NCI-H748 (cell line): ENCODE results near the gene TNIP1.

Source experiments
- DNase-seq: peaks from one replicate; lab custom pipeline; 2025; ENCODE audit not compliant: unreplicated experiment; lab: John Stamatoyannopoulos, UW

Gene TNIP1

DNA sequence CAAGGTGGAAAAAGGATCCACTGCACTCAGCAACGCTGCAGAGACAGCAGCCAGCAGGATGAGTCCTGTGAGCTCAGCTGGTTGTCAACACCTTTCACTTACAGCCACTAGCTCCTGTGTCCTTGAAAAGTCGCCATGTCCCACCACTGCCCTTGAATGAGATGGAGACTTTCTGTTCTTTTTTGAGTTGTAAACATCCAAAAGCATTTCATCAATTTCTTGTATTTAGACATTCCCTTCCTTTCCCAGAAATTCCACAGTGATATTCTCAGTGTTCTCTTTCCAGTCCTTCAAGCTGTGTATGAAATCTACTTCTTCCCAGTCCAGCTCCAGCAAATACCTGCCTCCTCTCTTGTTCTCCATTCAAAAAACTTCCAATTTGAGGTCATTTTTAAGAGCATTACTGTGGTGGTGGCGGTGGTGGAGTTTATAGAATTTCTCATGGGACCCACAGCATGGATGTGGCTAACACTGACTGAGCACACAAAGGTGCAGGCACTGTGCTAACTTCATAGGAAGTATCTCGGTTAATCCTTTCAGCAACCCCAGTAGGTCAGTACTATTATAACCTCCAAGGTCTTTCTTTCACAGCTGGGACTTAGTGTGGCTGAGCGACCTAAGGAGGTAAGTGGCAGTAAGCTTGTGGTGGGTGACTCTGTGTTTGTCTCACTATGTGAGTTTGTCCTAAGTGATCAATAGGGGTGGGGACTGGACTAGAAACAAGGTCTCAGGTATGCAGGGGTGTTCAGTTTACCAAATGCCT lies 75.5 kb downstream of the TNIP1 start:
- peak; percentile 2 for DNase-seq

DNA sequence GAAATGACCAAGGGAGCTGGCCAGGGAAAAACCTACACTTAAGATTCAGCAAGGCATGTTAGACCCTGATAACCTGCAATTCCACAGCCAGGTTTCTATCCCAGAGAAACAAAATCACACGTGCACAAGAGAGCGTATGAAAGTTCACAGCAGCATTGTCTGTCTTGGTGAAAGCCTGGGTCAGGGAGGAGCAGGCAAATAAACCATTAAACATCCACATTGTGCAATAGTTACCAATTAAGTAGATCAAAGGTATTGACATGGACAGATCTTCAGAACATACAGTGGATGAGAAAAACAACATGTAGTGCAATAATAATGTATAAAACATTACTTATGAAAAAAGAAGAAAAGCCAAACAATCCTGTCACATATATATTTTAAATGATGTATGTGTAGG lies 76.3 kb downstream of the TNIP1 start:
- no peak for DNase-seq

DNA sequence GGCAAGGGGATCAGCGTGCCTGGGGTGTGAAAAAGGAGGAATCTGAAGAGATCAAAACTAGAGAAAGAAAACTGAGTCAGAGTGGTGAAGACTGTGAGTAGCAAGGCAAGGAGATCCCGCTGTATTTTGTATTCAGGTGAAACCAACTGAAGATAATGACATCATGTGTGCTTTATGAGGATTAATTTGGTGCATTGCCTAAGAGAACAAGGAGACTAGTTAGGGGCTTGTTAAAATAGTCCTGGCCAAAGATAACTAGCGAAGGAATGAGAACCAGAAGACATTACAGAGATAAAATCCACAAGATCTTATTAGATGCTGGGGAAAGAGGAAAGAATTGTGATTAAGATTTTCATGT lies 77.4 kb downstream of the TNIP1 start:
- no peak for DNase-seq

DNA sequence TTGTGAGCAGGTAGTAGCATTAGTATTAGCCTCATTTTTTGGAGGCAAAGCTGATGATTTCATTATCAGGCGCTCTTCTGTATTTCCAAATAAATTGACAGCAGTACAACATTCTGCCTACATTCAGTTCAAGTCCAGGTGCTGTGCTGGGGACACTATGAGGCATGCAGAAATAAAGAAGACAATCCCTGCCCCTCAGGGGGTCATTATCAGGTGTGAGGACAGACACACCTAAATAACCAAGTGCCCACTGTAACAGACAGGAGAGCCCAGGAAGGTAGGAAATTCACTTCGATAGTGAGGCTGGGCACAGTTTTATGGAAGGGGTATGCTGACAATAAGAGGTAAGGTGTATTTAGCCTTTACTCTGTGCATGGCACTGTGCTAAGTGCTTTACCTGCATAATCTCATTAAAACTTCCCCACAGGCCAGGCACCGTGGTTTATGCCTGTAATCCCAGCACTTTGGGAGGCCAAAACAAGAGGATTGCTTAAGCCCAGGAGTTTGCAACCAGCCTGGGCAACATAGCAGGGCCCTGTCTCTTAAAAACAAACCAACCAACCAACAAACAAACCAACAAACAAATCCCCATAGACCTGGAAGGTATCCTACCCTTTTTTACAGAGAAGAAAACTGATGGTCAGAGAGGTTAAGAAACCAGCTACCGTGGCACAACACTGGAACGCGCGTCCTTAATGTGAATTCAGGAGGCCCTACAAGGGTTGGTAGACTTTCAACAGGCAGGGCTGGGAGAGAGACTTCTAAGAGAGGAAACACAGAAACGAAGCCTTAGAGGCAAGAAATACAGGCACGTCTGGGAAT lies 77.9 kb downstream of the TNIP1 start:
- DNase-seq, result no peak

DNA sequence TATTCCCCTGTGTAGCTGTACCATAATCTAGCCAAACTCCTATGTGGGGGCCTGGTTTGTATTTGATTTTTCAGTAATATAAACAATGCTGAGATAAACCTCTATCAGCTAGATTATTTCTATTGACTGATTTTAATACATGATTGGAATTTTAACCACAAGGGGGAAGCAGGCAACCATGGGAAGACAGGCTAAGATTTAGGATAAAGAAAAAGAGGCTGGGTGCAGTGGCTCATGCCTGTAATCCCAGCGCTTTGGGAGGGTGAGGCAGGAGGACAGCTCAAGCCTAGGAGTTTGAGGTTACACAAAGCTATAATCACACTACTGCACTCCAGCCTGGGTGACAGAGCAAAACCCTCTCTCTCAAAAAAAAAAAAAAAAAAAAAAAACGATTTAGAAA lies 78.6 kb downstream of the TNIP1 start:
- DNase-seq, result peak; percentile 18

DNA sequence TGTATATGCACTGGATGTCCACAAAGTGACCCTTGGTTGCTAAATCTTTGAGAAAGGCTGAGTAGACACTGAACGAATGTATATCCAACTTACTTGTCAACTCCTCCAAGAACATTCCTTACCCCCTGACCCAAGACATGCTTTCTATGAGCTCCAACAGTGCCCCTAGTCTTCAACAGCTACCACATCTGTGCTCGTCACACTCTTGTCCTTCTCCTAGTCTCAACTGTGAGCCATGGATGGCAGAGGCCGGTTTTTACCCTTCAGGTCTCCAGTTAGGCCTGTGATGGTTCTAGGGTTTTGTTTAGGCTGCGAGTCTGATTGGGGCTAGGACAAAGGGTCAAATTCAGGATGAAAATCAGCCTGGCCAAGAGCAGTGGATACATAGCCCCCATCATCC lies 79.4 kb downstream of the TNIP1 start:
- DNase-seq, result no peak

DNA sequence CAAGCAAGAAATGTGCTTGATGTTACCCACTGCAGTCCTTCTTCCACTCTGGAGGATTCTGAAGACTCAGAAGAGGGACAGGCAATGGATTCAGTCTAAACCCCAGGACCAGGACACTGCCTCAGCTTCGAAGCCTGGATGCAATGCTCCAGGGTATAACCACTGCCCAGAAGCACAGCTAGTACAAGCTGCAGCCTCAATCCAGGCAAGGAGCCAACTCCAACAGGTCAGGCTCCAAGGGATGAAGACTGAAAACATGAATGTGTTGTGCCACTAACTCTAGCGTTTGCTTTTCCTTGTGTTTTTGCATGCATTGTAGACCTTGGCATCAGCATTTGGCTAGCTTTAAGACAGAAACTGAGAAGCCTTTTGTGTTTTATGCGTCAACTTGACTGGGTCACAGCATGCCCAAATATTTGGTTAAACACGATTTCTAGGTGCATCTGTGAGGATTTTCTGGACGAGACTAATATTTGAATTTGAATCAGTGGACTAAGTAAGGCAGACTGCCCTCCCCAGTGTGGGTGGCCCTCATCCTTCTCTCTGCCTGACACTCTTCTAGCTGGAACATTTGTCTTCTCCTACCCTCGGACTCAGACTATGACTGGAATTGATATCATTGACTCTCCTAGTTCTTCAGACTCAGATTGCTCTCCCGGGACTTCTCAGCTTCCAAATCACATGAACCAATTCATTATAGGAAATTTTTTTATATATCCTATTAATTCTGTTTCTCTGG lies 81.0 kb downstream of the TNIP1 start:
- no peak for DNase-seq

DNA sequence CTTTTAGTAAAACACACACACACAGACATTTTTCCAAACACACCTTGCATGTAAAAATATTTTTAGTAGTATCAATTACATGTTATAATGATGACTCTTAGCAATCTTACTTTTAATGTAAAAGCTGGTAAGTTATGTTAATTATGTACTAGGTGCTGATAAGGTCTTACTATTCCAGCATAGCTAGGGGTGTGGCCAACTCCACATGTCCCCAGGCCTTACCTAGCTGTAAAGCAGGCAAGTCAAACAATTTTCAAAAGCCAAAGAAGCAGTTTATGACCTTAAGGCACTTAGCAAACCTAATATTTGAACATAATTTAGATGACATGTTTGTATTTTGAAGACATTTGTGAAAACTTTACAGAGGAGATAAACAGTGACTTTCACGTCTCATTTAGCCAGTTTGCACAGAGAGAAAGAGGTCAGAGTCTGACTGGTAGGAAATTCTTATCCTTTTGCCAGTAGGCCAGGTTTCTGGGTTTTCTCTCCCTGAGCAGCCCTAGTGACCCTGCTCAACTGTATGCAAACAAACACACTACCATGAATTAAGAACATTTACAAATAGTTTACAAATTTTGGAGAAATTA lies 86.9 kb downstream of the TNIP1 start:
- no peak for DNase-seq

DNA sequence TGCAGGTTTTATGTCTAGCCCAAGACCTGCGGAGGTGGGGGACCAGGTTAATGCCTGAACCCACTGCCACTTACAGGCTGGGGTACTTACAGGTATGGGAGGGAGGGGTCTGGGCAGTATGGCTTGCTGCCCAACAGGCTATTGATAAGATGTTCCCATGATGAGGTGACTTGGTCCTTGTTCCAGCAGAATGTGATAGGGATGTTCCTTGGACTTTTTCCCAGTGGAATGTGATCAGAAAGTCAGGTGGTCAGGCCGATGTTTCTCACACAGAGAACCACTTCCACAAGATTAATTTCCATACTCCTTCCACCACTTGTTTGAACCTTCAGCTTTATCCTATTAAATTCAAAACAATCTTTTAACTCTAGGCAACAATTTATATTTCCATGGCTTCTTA lies 87.4 kb downstream of the TNIP1 start:
- no peak for DNase-seq

DNA sequence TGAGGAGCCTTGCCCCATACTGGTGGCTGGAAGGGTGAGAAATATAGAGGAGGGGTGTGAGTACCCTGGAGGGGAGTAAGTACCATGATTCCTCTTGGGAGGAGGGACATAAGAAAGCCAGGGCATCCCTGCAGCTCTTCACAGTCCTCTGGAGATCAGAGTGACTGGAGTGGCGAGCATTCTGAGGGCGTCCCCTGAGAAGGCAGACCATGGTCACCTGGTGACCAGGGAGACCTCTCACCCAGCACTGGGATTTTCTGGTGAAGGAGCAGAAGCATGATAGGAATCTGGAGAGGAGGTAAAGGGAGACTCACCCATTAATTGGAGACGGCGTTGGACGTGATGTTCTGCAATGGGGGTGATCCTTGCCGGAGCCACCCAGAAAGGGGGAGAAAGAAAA lies 88.1 kb downstream of the TNIP1 start:
- DNase-seq, result no peak

DNA sequence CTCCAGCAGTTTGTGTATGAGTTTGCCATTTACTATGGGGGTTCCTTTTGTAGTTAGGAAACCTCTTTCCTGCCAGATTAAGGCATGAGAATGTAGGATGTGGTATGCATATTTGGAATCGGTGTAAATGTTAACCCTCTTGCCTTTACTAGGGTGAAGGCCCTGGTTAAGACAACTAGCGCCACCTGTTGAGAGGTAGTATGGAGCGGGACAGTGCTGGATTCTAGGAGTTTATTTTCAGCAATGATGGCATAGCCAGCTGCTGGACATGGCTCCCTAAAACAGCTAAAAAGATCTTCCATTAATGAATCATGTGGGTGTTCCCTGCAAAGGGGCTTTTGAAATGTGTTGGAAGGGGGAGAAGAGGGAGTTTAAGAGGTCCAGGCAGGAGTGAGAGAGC lies 91.1 kb downstream of the TNIP1 start:
- DNase-seq, result peak; percentile 6

DNA sequence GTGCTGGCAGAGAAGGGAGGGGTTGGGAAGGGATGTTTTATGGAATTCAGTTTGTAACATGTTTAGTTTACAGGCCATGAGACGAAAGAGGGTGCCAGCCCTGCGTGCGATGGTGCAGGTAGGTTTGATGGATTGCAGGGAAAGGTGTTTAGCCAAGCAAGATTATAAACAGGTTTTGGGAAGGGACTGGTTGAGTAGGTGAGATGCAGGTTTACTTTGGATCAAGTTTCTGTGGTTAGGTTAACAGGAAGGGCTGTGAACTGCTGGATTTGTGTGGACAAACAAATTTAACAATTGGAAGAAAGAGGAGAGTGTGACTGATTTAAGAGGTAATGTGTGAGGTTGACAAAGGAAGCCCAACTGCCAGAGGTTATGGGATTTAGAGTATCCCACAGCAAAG lies 93.1 kb downstream of the TNIP1 start:
- DNase-seq, result peak; percentile 42
